ENCODE results near the gene MRPL32.
A peak's percentile ranks its signal among the peaks of the same experiment; 100 is the strongest.
"Not testable (repeated sequence)": the region's sequence is repeated elsewhere in the genome, so short reads cannot be mapped to it uniquely, and the experiment has no call there.

Gene MRPL32

DNA sequence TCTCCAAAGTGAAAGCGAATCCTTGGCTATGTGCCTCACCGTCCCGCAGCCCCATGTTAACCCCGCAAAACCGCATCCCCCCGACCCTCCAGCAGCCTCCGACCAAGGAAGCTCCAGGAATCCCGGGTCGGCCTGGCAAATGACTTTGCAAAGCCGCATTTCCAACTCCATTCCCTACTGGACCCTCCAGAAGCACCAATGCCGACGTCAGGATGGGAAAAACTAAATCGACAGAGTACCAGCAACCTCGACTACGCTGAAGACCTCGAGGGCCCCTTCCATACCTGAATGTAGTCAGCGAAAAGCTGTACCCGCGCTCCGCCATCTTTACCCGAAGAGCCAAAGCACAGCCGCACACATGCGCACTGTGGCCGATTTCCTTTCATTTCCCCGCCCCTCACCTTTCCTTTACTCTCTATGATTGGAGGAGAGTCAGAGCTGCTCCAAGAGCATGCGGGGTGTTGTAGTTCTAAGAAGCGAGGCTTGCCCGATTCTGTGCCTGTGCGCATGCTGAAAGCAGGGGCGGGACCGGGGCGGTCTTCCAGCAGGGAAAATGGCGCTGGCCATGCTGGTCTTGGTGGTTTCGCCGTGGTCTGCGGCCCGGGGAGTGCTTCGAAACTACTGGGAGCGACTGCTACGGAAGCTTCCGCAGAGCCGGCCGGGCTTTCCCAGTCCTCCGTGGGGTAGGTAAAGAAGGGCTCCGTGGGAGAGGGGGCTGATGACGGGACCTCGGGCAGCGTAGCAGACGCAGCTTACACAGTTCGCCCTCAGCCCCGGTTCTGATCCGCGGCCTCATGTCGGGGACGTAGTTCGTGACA is at the start of gene MRPL32, which contains the start of gene PSMA2:
Gene MRPL32 (plus strand): TSS at position 543 of the 818 bp plus-strand sequence. CDS start 11 bp downstream, at position 554.
Gene PSMA2 (minus strand): TSS at position 341 of the 818 bp plus-strand sequence. CDS start 16 bp downstream, at position 325.
- peak; percentile 98 for DNase-seq

GRCh38 chr7:42883950-42884349 is 48.2 kb upstream of the MRPL32 start:
- DNase-seq = peak; percentile 74

GRCh38 chr7:42885183-42885582 is 47.0 kb upstream of the MRPL32 start:
- not testable (repeated sequence) for DNase-seq

DNA sequence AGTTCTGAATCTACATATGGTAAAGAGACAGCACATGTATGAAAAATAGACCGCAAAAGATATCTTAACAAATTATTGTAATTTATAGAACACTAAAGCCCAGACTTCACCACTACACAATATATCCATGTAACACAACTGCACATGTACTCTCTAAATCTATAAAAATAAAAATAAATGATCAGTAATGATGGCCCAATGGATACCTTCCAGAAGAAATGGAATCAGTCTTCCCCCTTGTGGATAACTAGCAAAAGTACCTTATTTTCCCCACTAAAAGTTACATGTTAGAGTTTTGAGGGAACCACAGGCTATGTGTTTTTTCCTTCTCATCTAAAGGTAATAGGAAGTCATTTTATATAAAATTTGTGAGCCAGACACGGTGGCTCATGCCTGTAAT is 46.0 kb upstream of the MRPL32 start:
- no peak for DNase-seq

GRCh38 chr7:42886893-42887505 is 45.2 kb upstream of the MRPL32 start:
- no peak for DNase-seq

- peak; percentile 20 for DNase-seq
Measured at GRCh38 chr7:42893346-42894240, 38.6 kb upstream of the MRPL32 start.

DNA sequence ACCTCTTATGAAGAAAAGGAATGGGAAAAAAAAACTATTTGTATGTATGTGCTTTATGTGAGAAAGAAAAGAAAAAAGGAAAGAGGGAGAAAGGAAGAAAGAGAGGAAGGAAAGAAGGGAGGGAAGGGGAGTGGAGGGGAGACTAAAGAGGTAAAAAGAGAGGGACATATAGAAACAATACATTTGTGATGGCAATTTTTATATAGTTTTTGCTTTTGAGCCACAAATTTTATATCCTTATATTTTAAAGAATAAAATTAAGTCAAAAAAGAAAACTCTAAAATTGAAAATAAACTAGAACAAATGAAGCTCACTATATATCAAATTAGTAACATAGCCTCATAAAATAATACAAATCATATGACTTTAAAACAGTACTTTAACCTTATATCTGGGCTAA is 31.3 kb upstream of the MRPL32 start:
- DNase-seq = no peak

DNA sequence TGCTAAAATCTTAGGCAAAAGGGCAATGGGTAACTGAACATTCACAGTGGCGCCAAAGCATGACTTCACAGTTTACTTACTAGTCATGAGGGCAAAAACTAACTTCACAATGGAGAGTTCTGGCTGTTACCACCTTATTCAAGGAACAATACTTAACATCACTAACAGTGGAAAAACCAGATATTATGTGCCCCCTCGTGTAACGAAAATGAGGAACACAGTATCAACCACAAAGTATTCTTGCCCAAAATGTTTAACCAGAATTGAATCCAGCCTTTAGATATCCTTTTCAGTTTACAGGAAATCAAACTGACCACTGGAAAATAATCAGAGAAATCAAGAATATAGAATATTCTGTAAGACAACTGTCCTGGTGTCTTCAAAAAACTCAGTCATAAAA is 29.8 kb upstream of the MRPL32 start:
- DNase-seq = no peak

GRCh38 chr7:42906181-42906580 is 26.0 kb upstream of the MRPL32 start:
- no peak for DNase-seq

- DNase-seq = no peak
Measured at GRCh38 chr7:42907316-42907715, 24.9 kb upstream of the MRPL32 start.

DNA sequence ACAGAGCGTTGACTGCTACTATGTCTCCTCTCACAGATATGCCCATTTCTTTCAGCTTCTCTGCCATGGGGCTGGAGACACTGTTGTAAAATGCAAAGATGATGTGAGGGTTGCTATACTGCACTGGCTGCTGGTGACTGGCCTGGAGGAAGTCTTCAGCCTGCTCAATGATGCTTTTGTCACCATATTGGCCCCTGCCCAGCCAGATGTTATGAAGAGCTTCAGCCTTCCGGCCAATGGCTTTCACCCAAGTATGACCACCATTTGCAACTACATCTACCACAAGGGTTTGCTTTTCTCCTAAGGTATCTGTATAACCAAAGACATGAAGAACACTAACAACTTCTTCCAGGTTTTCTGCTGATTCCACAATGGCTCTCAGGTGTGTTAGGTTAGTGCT is 21.9 kb upstream of the MRPL32 start:
- no peak for DNase-seq

DNA sequence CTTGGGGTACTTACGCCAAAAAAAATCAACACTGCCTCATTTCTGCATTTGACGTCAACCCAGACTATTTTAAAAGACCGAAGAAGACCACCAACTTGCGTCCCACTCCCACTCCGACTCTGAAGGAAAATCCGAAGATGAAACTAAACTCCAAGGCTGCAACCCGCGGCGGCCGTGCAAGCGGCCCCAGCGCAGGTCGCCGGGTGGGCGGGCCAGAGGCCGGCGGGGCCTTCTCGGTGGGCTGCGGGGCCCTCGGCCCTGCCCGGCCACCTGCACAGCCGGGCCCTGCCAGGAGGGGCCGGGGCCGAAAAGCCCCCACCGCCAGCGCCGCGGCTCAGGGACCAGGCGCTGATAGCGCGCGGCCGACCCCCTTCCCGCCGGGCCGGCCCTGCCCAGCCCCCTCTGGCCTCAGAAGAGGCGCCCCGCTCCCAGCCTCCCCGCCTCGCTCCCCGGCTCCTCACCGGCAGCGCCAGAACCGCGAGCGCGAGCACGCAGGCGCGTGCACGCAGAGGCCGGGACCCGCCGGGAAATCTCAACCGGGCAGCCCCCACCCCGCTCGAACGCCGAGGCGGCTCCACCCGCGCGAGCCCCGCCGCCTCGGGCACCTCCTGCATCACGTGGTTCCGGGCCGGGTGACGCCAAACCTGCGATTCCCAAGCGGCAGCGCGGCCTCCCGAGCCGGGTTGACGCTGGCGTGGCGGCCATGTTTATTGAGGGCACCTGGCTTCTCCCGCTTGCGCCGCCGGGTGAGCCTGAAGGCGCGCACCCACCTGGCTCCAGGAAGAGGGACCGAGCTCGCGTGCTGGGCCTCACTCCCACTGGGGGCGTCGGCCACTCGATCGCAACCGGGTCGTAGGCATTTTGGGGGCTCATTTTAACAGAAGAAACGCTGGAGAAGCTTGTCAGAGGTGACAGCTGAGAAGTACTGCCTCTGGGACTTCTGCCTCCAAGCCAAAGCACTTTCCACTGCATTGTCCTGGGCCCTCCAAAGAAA is 20.4 kb upstream of the MRPL32 start, which contains the start of gene C7orf25:
Gene C7orf25 (minus strand): TSS at position 617 of the 994 bp plus-strand sequence. CDS start 1,170 bp downstream, outside the sequence.
- peak; percentile 97 for DNase-seq

GRCh38 chr7:42913591-42913990 is 18.6 kb upstream of the MRPL32 start:
- DNase-seq = no peak

DNA sequence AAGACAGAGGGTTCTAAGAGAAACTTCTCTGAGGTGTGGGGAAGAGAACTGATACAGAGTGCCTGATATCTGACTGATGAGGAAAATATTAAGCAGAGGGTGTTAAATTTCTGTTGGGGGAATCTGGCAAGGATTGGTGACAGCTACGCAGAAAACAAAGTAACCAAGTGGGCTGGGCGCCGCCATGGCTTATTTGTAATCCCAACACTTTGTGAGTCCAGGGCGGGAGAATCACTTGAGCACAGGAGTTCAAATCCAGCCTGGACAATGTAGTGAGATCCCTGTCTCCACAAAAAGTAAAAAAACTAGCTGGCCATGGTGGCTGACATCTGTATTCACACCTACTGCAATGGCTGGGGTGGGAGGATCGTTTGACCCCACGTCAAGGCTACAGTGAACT is 18.2 kb upstream of the MRPL32 start:
- DNase-seq = no peak

DNA sequence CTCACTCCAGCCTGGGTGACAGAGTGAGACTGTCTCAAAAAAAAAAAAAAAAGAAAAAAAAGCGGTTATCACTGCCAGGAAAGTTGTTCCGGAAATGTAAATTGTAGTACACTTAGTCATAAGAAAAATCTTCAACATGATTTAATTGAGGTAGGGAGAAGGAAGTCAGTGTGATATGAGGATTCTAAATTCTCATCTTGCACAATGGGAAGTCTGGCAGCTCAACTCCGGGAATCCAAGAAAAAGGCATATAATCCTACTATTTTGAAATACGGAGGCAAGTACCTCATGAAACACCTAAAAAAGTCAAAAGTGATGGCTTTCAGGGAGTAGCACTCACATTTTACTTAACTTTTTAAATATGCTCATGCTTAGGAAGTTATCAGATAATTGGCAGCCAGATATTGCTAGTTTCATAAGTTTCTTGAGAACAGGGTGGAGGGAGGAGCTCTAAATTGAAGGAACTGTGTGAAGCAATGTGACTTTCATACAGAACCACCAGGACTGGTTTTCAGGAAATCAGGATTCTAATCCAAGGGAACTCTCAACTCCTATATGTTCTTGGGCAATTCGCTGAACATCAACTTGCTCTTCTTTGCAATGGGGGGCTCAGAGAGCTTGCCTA is 17.6 kb upstream of the MRPL32 start:
- DNase-seq = no peak

DNA sequence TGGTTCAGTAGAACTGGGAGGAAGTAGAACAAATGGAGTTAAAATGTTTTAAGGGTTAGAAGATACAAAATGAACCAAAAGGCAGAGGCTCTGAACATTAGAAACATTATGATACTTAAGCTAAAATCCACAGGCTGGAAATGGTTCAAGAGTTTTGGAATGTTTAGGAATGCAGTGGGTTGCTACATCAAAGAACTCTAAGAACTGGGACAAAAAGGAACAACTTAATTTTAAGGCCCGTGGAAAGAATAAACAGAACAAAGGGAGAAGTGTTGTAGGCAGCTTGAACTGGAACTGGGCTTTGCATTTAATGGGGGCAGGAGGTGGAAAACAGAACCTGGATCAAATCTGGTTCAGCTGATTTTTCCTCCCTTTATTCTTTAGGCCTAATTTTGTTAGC is 16.8 kb upstream of the MRPL32 start:
- DNase-seq = no peak

DNA sequence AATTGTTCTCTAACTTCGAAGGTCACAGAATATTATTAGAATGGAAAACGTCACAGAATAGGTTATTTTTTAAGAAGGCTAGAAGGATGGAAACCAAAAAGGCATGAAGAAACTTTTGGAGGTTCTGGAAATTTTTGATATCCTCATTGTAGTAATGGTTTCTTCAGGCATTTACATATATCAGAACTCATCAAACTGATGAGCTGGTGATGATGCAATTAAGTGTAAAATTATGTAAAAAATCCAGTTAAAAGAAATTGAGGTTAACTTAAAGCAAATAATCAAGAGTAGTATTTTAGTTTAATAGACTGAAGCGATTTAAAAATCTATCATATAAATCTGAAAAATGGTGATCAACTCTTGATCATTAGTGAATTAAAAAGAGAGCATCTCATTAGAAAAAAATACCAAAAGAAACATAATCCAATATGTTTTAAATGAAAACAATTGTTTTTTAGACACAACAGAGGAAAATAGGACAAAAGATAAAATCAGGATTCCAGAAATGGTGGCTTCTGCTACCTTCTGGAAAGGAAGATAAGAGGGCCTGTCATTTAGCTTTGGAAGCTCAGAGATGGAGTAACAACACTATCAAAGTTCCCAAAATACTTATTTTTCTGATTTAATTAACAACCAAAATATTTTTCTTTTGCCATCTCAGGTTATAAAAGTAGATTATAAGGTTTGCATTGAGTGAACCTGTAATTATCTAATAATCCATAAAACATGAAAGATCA is 10.0 kb upstream of the MRPL32 start:
- no peak for DNase-seq

- DNase-seq = no peak
Measured at GRCh38 chr7:42924223-42924838, 7.8 kb upstream of the MRPL32 start.

- no peak for DNase-seq
Measured at GRCh38 chr7:42925630-42926029, 6.5 kb upstream of the MRPL32 start.

DNA sequence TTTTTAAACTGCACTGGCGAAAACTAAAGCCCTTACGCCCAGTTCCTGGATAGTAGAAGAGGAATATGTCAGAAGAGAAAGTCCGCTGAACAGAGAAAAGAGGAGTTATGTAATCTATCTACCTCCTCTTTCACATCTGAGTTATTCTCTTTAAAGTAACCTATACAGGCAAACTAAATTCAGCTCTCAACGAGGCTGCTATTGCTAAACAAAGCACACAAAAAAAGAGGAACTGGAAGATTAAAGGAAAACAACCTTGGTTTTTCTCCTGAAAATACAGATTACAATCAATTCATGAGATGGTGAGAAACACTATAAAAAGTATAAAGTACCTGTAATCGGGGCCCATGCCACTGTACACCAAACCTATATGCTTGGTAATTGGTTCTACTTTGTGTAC is 6.0 kb upstream of the MRPL32 start:
- no peak for DNase-seq
